C1 segment of cervical spinal cord (tissue), 14 donors: ENCODE data around the gene SURF2.
"Not testable (repeated sequence)": the region's sequence is repeated elsewhere in the genome, so short reads cannot be mapped to it uniquely, and the experiment has no call there.

Experiments
- DNase-seq, 14 donors: peaks; one replicate each; lab custom pipeline; 2025; lab: John Stamatoyannopoulos, UW

SURF2 gene

DNA sequence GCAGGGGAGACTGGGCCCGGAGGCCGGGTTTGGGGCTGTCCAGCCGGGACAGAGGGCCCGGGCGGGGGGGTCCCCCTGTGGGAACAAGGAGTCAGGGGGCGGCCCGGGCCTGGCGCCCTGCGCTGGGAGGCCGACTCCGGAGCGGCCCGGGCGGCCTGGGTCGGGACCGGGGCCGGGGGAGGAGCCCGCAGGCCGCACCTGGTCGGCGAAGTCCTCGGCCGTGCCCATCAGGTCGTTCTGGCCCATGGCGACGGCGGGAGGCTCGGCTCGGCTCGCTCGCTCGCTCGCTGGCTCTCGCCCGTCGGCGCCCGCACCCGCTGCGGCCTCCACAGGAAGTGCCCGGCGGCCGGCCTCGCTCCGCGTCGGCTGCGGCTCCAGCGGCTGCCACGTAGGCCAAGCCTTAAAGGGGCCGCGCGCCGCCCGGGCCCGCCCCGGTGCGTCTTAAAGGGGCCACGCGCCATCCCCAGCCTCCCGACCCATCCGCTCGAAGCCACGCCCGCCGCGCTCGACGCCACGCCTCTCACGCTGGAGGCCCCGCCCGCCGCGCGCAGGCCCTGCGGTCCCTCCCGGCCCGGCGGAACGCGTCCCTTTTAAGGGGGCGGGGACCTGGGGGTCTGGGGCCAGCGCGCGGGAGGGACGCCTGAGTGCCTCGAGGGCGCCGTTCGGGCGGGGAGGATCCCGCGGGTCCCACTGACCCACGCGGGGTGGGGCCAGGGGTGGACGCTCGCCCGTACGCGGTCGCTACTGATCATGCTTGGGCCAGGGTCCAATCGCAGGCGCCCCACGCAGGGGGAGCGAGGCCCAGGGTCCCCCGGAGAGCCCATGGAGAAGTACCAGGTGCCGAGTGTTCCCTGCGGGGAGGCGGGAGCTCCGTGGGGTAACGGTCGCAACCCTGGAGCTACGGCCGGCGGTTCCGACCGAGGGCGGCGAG is 19.6 kb downstream of the SURF2 start, which contains the start of the genes STKLD1 and SURF4:
Gene STKLD1 (plus strand): TSS at position 643 of the 931 bp plus-strand sequence. CDS start 108 bp downstream, at position 751.
Gene SURF4 (minus strand): TSS at position 337 of the 931 bp plus-strand sequence. CDS start 91 bp downstream, at position 246.
- DNase-seq: peak; percentile 39 to 96 (median 87)

DNA sequence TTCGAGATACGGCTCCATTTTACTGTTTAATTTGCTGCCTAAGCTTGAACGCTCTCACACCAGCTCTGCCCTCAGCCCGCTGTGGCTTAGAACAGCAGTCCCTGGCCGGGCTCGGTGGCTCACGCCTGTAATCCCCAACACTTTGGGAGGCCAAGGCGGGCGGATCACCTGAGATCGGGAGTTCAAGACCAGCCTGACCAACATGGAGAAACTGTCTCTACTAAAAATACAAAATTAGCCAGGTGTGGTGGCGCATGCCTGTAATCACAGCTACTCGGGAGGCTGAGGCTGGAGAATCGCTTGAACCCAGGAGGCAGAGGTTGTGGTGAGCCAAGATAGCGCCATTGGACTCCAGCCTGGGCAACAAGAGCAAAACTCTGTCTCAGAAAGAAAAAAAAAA is 20.9 kb downstream of the SURF2 start:
- not testable (repeated sequence) for DNase-seq

DNA sequence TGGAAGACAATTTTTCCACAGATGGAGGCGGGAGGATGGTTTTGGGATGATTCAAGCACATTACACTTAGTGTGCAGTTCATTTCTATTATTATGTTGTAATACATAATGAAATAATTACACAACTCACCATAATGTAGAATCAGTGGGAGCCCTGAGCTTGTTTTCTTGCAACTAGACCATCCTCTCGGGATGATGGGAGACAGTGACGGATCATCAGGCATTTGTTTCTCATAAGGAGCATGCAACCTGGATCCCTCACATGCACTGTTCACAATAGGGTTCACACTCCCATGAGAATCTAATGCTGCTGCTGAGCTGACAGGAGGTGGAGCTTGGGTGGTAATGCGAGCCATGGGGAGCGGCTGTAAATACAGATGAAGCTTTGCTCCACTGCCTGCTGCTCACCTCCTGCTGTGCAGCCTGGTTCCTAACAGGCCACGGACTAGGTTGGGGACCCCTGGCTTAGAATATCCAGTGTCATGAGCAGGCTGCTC is 21.4 kb downstream of the SURF2 start:
- no peak for DNase-seq

DNA sequence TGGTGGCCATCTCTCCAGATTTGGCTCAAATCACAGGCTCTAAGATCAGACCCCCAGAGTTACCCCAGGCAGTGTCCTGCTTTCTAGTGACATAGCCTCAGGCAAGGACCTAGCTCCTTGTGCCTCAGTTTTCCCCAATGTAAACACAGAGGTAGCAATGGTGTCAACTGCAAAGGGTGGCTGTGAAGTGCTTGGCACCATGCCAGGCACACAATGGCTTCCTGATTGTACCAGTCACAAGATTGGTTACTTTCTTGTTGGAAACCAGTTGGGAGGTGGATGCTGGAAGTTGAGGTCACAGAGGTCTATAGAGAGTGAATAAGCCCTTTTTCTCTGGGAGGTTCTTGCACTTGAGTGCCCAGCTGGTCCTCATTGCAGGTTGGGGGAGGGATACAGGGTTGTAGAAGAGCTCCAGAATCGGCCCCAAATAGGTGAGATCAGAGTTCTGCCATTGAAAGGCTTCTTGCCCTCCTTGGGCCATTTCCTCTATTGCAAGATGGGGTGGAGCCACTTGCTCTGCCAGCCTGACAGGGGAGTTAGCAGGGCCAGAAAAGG is 22.1 kb downstream of the SURF2 start:
- no peak for DNase-seq

DNA sequence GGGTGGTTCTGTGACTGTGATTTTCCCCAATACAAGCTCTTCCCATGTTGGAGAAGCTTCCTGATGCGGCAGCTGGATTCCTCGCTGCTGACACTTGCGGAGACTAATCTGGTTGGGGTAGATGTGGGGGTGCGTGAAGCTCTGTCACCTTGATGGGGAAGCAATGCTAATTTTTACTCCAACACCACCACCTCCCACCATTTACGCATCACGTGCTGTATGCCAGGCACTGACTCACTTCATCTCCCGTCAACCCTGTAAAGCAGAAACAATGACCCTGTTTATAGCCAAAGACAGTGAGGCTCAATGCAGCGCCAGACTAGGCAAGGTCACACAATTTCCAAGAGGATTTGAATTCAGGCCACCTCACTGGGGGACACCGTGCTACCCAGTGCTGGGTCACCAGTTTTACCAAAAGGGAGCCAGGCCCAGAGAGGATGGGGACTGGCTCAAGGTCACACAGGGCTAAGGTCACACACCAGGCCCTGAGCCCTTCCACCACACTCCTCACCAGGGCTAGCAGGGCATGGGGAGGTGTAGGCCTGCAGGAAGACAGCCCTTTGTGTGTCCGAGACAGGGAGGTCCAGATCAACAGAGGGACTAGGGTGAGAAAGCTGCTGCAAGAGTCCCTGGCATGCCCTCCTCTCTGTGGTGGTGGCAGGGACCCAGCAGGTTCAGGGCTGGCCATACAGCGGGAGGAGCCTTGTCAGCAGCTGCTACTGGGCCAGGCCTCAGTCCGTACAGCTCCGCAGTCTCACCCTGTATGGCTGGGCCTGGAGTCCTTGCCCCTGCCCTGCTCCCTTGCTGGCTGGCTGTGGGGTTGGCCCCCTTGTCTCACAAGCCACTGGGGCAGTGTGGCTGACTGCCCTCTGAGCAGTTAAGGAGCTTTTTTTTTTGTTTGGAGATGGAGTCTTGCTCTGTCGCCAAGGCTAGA is 23.1 kb downstream of the SURF2 start:
- peak in 9 of 14 donors; percentile 5 to 70 (median 21) for DNase-seq

DNA sequence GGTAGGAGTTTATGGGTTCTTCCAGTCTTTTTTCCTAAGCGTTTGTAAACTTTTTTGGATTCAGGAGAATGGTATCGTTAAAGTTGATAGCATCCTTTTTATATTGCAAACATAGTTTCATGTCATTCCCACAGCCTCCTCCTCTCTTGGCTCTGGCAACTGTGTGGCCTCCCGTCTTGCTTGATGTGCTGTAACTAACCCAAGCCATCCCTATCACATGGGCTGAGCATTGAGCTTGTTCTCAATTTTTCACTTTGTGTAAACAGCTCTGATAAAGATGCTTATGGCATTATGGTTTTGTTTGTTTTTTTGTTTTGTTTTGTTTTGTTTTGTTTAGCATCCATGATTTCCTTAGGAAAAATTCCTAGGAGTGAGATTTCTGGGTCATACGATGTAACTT is 24.4 kb downstream of the SURF2 start:
- no peak for DNase-seq

DNA sequence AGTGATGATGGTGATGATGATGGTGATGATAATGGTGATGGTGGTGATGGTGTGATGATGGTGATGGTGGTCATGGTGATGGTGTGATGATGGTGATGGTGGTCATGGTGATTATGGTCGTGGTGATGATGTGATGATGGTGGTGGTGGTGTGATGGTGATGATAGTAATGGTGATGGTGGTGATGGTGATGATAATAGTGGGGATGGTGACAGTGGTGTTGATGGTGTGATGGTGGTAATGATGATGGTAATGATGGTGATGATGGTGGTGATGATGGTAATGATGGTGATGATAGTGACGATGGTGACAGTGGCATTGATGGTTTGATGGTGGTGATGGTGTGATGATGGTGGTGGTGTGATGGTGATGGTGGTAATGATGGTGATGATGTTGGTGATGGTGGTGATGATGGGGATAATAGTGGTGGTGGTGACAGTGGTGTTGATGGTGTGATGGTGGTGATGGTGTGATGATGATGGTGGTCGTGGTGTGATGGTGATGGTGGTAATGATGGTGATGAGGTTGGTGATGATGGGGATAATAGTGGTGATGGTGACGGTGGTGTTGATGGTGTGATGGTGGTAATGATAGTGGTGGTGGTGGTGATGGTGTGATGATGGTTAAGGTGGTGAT is 26.3 kb downstream of the SURF2 start:
- no peak for DNase-seq

DNA sequence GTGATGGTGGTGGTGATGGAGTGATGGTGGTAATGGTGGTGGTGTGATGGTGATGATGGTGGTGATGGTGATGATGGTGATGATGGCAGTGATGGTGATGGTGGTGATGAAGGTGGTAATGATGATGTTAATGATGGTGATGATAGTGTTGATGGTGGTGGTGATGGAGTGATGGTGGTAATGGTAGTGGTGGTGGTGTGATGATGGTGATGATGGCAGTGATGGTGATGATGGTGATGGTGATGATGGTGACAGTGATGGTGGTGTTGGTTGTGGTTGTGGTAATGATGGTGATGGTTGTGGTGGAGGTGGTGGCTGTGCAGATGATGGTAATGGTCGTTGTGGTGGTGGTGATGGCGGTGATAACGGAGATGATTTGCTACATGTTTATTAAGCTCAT is 27.1 kb downstream of the SURF2 start:
- no peak for DNase-seq

DNA sequence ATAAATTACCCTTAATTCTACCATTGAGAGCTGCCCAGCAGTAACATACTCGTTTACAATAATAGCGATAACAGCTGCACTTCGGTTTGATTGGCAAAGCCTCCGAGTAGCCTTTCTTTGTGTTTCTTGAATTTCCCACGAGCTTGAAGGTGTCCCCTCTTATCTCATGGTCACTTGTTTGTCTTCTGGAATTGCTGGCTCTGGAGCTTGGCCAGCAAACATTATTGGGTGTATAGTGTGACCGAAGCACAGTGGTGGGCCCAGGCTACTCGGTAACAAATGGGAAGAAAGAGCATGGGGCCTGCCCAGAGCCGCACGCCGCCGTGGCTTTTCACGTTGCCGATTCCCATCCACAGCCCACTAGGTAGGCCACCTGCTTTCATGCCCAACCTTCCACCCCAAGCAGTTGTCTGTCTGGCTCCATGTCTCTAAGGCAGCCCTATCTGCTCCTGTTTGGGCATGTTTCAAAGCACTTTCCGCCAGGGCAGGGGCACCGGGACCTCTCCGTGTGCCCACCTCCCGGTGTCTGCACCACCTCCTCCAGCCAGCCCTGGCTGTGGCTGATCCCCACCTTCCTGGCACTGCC is 28.5 kb downstream of the SURF2 start:
- DNase-seq: no peak

DNA sequence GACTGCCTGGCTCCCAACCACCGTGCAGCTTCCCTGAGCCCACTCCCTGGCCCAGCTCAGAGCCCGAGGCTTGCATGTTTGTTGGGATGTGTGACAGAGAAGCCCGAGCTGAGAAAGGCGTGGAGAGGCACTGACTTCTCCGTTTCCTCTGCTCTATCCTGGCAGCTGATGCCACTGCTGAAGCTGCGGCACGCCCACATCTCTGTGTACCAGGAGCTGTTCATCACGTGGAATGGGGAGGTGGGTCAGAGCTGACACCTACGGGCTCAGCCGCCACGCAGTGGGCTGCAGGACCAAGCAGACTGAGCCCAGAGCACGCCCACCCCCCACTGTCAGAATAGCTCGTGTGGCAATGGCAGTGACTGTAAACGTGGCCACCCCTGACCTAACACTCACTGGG is 29.1 kb downstream of the SURF2 start:
- no peak for DNase-seq

DNA sequence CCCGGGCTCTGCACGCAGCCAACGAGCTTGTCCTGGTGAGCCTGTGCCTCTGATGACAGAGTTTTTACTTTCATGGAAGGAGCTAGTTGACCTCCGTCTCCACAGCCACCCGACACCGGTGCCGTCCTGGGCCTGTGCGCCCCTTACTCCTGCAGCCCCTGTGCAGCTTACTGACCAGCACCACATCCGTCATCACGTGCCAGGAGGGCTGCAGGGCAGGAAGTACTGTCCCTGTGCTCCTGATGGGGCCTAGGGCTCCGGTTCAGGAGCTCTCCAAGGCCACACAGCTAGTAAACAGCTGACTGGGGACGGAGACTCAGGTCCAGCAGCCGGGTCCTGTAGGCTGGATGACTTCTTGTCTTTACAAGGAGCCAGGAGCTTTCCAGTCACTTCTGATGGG is 30.0 kb downstream of the SURF2 start:
- DNase-seq: no peak

DNA sequence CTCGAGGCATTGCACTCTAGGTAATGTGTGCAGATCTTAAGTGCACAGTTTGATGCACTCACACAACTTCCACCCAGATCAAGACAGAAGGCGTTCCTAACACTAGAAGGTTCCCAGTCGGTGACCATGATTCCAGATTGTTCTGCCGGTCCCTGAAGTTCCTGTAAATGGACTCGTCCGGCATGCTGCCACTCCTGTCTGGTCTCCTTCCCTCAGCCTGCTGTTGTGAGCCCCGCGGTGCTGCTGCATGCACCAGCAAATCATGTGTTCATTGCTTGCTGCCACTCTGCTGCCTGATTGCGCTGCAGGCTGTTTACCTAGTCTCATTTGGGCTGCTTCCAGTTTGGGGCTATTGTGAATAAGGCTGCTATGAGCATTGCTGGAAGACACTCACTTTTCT is 31.3 kb downstream of the SURF2 start:
- no peak for DNase-seq

DNA sequence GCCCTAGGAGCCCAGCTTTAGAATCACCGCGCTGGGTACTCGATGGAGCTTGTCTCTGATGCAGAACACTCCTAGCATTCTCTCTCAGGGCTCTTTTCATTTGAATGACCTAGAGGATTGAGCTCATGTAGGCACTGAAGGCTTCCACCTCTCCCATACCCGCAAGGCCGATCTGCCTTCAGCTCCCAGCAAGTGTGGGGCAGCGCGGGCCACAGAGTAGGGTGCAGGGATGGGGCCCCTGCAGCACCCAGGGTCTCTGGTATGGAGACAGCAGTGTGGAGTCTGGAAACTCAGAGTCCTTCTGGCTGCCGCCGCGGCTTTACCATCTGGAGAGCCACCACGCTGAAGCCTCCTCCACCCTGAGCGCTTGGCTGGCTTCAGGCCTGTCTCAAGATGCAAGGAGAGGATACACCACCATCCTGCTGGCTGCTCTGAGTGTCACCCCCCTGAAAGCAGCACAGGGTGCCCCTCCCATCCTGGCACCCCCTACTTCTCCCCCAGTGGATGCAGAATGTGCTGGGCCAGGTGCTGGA is 32.7 kb downstream of the SURF2 start:
- DNase-seq: no peak

DNA sequence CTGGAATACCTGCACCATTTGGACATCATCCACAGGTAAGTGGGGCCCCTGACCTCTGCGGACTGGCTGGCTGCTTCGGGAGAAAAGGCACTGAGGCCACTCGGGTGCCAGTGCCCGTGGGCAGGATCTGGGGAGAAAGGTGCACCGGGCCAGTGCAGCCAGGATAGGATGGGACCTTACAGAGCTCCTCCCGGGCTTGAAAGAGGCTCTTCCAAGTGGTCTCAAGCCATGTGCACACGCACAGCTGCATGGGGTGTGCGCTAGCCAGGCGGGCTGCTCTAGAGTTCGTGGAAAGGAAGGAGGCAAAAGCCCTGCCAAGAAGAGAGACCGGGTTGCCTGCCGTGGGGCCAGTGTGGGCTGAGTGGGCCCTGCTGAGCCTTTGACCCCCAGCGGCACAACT is 33.2 kb downstream of the SURF2 start:
- no peak for DNase-seq

DNA sequence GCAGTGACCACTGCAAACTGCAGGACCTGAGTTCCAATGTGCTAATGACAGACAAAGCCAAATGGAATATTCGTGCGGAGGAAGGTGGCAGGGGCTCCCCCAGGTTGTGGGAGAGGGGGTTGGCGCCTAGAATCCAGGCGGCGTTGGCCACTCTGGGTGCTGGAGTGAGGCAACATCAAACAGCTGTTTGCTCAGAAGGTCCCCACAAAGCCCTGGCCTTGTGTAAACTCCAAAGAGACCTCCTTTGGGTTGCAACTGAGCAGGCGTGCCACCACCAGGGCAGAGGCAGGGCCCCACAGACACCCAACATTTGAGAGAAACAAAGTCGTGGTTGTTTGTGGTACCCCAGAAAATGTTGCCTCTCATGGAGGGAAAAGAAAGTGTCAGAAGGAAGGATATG is 34.4 kb downstream of the SURF2 start:
- DNase-seq: no peak

DNA sequence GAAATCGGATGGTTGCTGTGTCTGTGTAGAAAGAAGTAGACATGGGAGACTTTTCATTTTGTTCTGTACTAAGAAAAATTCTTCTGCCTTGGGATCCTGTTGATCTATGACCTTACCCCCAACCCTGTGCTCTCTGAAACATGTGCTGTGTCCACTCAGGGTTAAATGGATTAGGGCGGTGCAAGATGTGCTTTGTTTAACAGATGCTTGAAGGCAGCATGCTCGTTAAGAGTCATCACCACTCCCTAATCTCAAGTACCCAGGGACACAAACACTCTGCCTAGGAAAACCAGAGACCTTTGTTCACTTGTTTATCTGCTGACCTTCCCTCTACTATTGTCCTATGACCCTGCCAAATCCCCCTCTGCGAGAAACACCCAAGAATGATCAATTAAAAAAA is 35.1 kb downstream of the SURF2 start:
- DNase-seq: not testable (repeated sequence)

DNA sequence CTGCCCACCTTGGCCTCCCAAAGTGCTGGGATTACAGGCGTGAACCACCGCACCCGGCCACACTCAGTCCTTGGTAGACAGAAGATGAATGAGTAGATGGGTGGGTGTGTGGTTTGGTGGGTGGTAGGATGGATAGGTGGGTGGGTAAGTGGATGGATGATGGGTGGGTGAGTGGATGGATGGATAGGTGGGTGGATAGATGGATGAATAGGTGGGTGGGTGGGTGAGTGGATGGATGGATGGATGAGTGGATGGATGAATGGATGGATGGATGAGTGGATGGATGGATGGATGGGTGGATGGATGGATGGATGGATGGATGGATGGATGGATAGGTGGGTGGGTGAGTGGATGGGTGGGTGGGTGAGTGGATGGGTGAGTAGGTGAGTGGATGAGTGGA is 36.0 kb downstream of the SURF2 start:
- DNase-seq: not testable (repeated sequence)

DNA sequence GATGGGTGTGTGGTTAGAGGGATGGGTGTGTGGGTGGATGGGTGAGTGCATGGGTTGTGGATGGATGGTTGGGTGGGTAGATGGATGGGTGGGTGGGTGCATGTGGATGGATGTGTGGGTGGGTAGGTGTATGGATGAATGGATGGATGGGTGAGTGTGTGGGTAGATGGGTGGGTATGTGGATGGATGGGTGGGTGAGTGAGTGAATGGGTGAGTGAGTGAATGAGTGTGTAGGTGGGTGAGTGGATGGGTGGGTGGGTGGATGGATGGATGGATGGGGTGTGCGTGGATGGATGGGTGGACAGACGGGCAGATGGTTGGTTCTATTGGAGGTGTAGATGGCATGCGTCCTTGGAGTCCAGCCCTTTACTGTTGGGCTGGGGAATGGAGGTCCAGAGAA is 37.0 kb downstream of the SURF2 start:
- DNase-seq: no peak

DNA sequence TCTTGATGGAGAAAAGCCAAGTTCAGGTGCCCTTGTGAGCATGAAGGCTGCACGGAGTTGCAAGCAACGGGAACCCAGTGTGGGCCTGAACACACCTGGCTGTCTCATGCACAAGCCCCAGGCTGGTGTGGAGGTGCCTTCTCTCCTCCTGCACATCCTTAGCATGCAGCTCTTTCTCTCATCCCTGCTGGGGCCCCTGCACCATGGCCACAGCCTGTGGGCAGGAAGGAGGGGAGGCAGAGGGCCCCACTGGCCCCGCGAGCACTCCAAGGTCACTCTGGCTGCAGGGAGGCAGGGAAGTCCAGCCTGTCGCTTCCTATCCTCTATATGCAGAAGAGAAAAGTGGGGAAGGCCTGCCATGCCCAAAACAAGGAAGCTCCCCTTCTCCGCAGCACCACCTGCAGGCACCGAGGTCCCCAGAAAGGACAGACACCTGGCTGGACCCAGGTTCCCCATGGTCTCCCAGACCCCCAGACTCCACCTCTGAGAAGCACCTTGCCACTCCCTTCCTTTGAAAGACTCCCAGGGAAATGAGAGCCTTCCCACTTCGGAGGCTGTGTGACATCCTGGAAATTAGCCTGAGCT is 38.4 kb downstream of the SURF2 start:
- DNase-seq: no peak

DNA sequence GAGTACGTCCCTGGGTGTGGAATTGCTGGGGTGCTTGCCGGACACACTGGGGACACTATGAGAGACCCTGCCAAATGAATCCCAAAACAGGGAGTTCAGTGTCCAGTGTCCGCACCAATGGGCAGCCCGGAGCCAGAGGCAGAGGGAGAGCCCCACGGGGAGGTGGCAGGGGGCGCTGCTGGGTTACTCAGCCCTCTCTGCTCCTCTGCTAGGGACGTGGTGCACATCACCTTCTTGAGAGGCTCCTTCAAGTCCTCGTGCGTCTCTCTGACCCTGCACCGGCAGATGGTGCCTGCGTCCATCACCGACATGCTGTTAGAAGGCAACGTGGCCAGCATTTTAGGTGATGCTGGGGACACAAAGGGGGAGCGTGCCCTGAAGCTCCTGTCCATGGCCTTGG is 40.6 kb downstream of the SURF2 start:
- no peak for DNase-seq
